ENCODE results near the gene ACIN1. TPM values are rescaled to one million over a fixed set of nuclear protein-coding genes. Genes with fewer than 3 reads are reported as not detected.

Gene ACIN1
- total and polyA plus RNA-seq, 9 of the 15 experiments (the other 6 are each of a cell fraction or from before 2014, with no cell fraction given): 5.0 to 196 (median 129) TPM

- H2AFZ ChIP-seq (ENCODE audit: low read depth, low read length): peak overlapping the region; percentile 67
- peaks cover 14% of the 10 kb centered on the region; the same call in 1 of the 2 replicates for H4K20me1 ChIP-seq (replicated peaks; ENCODE audit: control insufficient read depth, insufficient read depth, low read length)
- H3K27me3 ChIP-seq (ENCODE audit: control insufficient read depth in 2 of 2, insufficient read depth in 2 of 2, low read length in 2 of 2): no peaks in the 10 kb centered on the region
- under 1% methylated on average over 13 of the region's 14 CpGs for WGBS (ENCODE audit: insufficient coverage, low coverage, missing lambda C conversion rate)
- FAIRE-seq (peak; percentile 98), ATAC-seq (peak; percentile 97), DNase-seq (ENCODE audit: extremely low read depth in 1 of 4, low spot score in 3 of 4) (peak; percentile 78 to 94 (median 86))
- intact Hi-C loops (cut with micrococcal nuclease): no loop called here
- H3K9me1 ChIP-seq (ENCODE audit: control insufficient read depth, insufficient read depth, low read length): peaks cover 2% of the 10 kb centered on the region
- peak overlapping the region; percentile 90 to 91 for H3K9ac ChIP-seq (ENCODE audit: insufficient read depth in 1 of 2, low read depth in 2 of 2, low read length in 2 of 2)
- ChIA-PET CTCF (ENCODE audit: low intra/inter-chr PET ratio) (interaction anchor here (0.6 to 7.2 kb wide), 2 partner anchors 39 to 56 kb away, joined by 3 to 109 read pairs; no protein-coding TSS in a partner anchor), POLR2A (interaction anchor here (0.6 to 4.6 kb wide), 17 partner anchors 9 to 194 kb away, joined by 3 to 25 read pairs (median 4); partner anchors contain the start of genes ACIN1, C14orf119, CDH24 and PRMT5)
- in situ Hi-C loops (cut with MboI): no loop called here
- peak overlapping the region; percentile 90 for H3K4me2 ChIP-seq (ENCODE audit: insufficient read depth, low read length)
- peak overlapping the region; percentile 89 for H3K27ac ChIP-seq (ENCODE audit: extremely low read depth, low read depth, low read length)
- H3K79me2 ChIP-seq (ENCODE audit: control insufficient read depth, insufficient read depth, low read length): peaks cover 59% of the 10 kb centered on the region
- peaks cover 76% of the 10 kb centered on the region for H3K36me3 ChIP-seq (ENCODE audit: control insufficient read depth, insufficient read depth, low read length)
- H3K4me3 ChIP-seq: peak overlapping the region; percentile 68
- H3K4me1 ChIP-seq (replicated peaks in 1 of 2; ENCODE audit: control insufficient read depth in 2 of 2, insufficient read depth in 2 of 2, low read length in 2 of 2): peaks cover 20 to 26% of the 10 kb centered on the region in 2 experiments
- H3K9me3 ChIP-seq (replicated peaks; ENCODE audit: control insufficient read depth, insufficient read depth, low read depth, low read length): no peaks in the 10 kb centered on the region
- no TSS peak for BruUV-seq (replicated peaks)
- TF ChIP-seq TCF15 (CRISPR knock-in tag; IDR thresholded peaks at IDR 0.05) (no peak), ZSCAN29 (IDR thresholded peaks at IDR 0.05) (no peak), MYC (IDR thresholded peaks at IDR 0.05; ENCODE audit: low read depth, low read length) (peak; percentile 46; the same call in 1 of the 2 replicates), MYC (CRISPR knock-in tag; IDR thresholded peaks at IDR 0.05; ENCODE audit: borderline replicate concordance, low read depth) (no peak; the same call in 1 of the 2 replicates), ZNF384 (IDR thresholded peaks at IDR 0.05; ENCODE audit: low read depth, low read length) (no peak), ELF2 (CRISPR knock-in tag; IDR thresholded peaks at IDR 0.05) (no peak), ZNF146 (CRISPR knock-in tag; IDR thresholded peaks at IDR 0.05; ENCODE audit: unreplicated experiment) (no peak), ZC3H8 (IDR thresholded peaks at IDR 0.05) (no peak), ARNT (IDR thresholded peaks at IDR 0.05) (no peak), FOXM1 (IDR thresholded peaks at IDR 0.05; ENCODE audit: low read depth) (no peak), FOXM1 (CRISPR knock-in tag; IDR thresholded peaks at IDR 0.05; ENCODE audit: low read depth) (no peak), NBN (IDR thresholded peaks at IDR 0.05; ENCODE audit: low read depth) (no peak), EP400 (IDR thresholded peaks at IDR 0.05) (peak; percentile 59; the same call in 1 of the 2 replicates), RBM25 (IDR thresholded peaks at IDR 0.05; ENCODE audit: low read depth, low read length, severe bottlenecking) (no peak)
- TF ChIP-seq, protein P1, sequence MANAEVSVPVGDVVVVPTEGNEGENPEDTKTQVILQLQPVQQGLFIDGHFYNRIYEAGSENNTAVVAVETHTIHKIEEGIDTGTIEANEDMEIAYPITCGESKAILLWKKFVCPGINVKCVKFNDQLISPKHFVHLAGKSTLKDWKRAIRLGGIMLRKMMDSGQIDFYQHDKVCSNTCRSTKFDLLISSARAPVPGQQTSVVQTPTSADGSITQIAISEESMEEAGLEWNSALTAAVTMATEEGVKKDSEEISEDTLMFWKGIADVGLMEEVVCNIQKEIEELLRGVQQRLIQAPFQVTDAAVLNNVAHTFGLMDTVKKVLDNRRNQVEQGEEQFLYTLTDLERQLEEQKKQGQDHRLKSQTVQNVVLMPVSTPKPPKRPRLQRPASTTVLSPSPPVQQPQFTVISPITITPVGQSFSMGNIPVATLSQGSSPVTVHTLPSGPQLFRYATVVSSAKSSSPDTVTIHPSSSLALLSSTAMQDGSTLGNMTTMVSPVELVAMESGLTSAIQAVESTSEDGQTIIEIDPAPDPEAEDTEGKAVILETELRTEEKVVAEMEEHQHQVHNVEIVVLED (CRISPR knock-in tag; IDR thresholded peaks at IDR 0.05): no peak
- TF ChIP-seq, protein P2, sequence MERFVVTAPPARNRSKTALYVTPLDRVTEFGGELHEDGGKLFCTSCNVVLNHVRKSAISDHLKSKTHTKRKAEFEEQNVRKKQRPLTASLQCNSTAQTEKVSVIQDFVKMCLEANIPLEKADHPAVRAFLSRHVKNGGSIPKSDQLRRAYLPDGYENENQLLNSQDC (CRISPR knock-in tag; IDR thresholded peaks at IDR 0.05): no peak
These were observed 23.6 kb downstream of the ACIN1 start for GRCh38 chr14:23071244-23071920.

Data from K562 (cell line).